GM10266 (cell line): ENCODE results near the gene RNU4-1.
"Not testable (repeated sequence)": the region's sequence is repeated elsewhere in the genome, so short reads cannot be mapped to it uniquely, and the experiment has no call there.

Experiments used
- DNase-seq: peaks from one replicate; pipeline ENCODE4 v3.0.0; 2012; ENCODE audit errors: extremely low spot score
- TF ChIP-seq, protein P1 (sequence below): IDR thresholded peaks from 2 replicates; pipeline ENCODE4 v1.5.1; 2012; ENCODE audit warnings: mild to moderate bottlenecking, low read depth; ENCODE audit not compliant: control insufficient read depth, insufficient read depth; ENCODE audit errors: missing control alignments

The RNU4-1 gene

DNA sequence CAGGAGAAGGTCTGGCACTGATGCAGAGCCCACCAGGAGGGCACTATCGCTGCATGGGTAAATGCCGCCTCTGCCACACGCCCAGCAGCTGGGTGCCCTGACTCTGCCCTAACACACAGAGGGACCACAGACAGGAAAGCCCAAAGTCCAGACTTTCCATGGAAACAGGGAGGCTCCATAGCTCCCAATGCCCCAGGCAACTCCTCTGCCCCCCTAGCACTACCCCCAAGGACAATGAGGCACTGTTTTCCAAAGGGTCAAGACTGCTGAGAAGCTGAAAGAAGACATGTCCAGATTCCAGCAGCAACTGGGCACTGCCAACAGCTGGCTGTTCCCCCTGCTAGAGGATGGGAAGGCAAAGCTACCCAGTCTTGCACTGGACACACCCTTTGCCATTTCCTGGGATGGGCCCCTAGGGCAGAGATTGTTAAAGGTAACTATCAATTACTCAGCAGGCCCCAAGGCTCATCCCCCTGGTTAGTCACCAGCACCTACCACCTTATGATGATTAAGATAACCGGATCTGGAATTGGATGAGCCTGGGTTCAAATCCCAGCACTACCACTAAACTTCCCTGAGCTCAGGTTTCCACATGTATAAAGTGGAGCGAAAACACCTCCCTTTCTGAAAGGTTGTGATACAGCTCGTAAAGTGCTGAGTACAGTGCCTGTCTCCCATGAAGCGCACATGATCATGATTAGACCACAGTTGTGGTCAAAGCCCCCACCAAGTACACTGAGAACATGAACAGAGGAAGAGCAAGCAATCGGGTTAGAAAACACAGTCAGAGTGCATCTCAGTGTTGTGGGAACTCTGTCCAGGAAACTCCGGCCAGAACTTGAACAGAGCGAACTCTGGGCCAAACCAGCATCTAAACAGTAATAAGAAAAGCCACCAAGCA lies 30.8 kb downstream of the RNU4-1 start:
- DNase-seq: no peak
- TF ChIP-seq, protein P1, sequence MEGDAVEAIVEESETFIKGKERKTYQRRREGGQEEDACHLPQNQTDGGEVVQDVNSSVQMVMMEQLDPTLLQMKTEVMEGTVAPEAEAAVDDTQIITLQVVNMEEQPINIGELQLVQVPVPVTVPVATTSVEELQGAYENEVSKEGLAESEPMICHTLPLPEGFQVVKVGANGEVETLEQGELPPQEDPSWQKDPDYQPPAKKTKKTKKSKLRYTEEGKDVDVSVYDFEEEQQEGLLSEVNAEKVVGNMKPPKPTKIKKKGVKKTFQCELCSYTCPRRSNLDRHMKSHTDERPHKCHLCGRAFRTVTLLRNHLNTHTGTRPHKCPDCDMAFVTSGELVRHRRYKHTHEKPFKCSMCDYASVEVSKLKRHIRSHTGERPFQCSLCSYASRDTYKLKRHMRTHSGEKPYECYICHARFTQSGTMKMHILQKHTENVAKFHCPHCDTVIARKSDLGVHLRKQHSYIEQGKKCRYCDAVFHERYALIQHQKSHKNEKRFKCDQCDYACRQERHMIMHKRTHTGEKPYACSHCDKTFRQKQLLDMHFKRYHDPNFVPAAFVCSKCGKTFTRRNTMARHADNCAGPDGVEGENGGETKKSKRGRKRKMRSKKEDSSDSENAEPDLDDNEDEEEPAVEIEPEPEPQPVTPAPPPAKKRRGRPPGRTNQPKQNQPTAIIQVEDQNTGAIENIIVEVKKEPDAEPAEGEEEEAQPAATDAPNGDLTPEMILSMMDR: no peak

GRCh38 chr12:120260607-120261006 lies 32.4 kb downstream of the RNU4-1 start:
- DNase-seq: no peak
- TF ChIP-seq, protein P1: no peak

DNA sequence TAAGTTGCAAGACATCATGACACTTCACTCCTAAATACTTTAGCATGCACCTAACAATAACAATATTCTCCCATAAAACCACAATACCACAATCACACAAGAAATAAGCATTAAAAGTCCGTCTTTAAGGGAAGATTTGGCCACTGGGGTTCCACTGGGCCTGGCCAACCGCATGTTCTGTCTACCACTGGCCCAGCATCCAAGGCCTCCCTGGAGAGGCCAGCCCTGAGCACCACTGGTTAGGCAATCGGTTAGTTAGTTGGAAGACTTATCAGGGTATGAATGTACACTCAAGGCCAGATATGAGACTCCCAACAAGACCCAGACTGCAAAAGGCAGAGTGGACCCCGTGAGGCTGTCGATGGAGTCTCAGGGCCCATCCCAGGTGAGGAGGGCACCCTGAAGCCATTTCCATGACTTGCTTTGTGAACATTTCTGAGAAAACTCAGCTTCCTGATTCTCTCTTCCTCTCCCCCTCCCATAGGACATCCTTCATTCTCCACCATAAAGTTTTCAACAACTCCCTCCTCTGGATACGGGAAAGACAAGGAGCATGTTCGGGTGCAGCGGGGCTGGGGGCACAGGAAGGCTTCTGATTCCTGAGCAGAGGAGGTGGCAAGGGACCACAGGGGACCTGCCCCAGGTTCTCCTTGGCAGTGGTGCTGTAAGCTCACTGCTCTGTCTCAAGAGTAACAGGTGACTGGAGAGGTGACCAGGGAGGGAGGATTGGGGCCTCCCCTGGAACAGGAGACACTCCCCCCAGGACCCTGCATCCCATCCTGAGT lies 33.4 kb downstream of the RNU4-1 start:
- TF ChIP-seq, protein P1: no peak
- DNase-seq: no peak

DNA sequence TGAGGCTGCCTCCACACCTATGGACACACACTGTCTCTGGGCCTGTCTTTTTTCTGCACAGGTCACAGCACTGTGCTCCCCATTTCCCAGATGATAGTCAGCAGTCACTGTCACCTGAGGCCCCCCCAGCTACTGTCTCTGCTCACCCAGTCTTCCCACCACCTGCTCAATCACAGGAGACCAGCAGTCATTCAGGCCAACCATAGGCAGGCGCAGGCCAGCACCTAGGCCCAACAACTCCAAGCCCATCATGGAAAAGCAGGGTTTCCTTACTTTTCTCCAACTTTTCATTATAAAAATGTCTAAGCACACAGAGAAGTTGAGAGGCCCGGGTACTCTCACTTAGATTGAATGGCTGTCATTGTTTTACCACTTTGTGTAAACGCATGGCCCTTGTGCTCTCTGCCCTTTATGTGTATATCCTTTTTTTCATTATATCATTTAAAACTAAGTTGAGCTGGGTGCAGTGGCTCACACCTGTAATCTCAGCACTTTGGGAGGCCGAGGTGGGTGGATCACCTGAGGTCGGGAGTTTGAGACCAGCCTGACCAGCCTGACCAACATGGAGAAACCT lies 34.6 kb downstream of the RNU4-1 start:
- TF ChIP-seq, protein P1: no peak

DNA sequence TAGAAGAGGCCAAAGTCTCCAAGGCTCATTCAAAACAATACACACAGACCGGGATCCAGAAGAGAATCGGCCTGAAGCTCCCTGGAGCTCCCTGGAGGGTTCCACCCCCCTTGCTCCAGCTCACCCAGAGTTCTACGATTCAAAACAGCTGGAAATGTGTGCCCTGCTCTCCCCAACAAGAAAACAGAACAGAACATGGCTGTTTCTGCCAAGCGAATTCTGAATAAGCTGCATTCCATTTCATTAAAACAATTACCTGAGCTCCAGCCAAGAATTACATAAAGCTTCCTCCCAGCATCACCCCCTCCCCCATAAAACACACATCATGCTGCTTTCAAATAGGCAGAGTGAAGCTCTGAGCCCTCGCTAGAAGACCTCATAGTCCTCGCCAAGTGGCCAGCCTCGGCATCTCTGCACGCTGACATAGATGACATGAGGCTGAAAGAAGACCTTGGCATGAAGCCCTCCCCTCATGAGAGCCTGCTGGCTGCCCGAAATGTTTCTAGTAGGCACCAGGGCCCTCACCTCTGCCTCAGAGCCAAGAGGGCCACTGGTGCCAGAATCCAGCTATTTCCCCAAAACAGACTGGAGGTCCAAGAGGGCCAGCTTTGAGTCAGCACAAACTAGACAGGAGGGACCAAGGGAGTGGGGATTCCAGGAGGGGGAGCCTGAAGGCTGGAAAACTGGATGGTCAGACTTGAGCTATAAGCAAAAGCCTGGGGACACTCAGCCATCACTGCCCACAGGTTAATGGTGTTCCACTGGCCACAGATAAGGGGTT lies 35.8 kb downstream of the RNU4-1 start:
- TF ChIP-seq, protein P1: no peak
- no peak for DNase-seq

More for the DNA sequence above, 34.6 kb downstream of the RNU4-1 start:
- no peak for DNase-seq

DNA sequence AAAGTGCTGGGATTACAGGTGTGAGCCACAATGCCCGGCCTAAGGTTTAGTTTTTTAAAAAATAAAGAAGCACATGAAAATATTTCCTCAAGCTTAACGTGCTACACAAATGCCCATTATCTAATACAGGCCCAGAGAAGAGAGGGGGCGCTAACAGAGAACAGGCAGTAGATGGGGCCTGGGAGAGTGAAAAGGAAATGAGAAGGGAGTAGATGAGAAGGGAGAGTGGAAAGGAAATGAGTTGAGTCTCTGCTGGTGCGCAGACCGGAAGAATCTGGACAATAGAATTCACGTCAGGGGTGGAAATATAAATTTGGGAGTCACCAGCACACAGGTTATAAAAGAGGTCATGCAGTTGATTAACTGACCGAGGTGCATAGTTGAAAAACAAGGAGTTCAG lies 38.2 kb downstream of the RNU4-1 start:
- DNase-seq: no peak
- TF ChIP-seq, protein P1: no peak

- not testable (repeated sequence) for DNase-seq
Observed at GRCh38 chr12:120253313-120253712, 39.7 kb downstream of the RNU4-1 start.
